ENCODE data around the gene TLX3.
"Not testable (repeated sequence)": the region's sequence is repeated elsewhere in the genome, so short reads cannot be mapped to it uniquely, and the experiment has no call there.

Gene TLX3

GRCh38 chr5:171355302-171355724 lies 46.3 kb downstream of the TLX3 start:
- Histone ChIP-seq H3K4me3 (ENCODE audit: low read depth, low read length) (no peak overlapping the region), H3K79me2 (no peaks in the 10 kb centered on the region), H3K27me3 (ENCODE audit: control insufficient read depth, insufficient read depth, low read length) (no peaks in the 10 kb centered on the region), H3K27ac (no peak overlapping the region), H3K4me1 (no peaks in the 10 kb centered on the region), H3K9me3 (ENCODE audit: control insufficient read depth, low read length) (no peaks in the 10 kb centered on the region), H3K9ac (no peak overlapping the region), H3K4me2 (ENCODE audit: low read length) (no peak overlapping the region), H3K36me3 (ENCODE audit: control insufficient read depth, insufficient read depth, low read length) (no peaks in the 10 kb centered on the region), H2AFZ (no peak overlapping the region)
- TF ChIP-seq CTCF (IDR thresholded peaks at IDR 0.05): no peak

- no peaks in the 10 kb centered on the region for H3K4me1 ChIP-seq
- H3K9me3 ChIP-seq (ENCODE audit: control insufficient read depth, low read length): no peaks in the 10 kb centered on the region
- no peak overlapping the region for H3K9ac ChIP-seq
- no peaks in the 10 kb centered on the region for H3K36me3 ChIP-seq (ENCODE audit: control insufficient read depth, insufficient read depth, low read length)
- H3K4me2 ChIP-seq (ENCODE audit: low read length): no peak overlapping the region
- no peak overlapping the region for H3K4me3 ChIP-seq (ENCODE audit: low read depth, low read length)
- no peaks in the 10 kb centered on the region for H3K79me2 ChIP-seq
- no peaks in the 10 kb centered on the region for H3K27me3 ChIP-seq (ENCODE audit: control insufficient read depth, insufficient read depth, low read length)
- H3K27ac ChIP-seq: no peak overlapping the region
- H2AFZ ChIP-seq: no peak overlapping the region
- no peak for TF ChIP-seq CTCF (IDR thresholded peaks at IDR 0.05)
Measured at GRCh38 chr5:171357843-171358242, 48.8 kb downstream of the TLX3 start.

- not testable (repeated sequence) for H3K36me3 ChIP-seq (ENCODE audit: control insufficient read depth, insufficient read depth, low read length); H3K27ac ChIP-seq; H3K4me3 ChIP-seq (ENCODE audit: low read depth, low read length); H3K27me3 ChIP-seq (ENCODE audit: control insufficient read depth, insufficient read depth, low read length); H3K79me2 ChIP-seq; H3K9ac ChIP-seq; H3K4me1 ChIP-seq; H2AFZ ChIP-seq; H3K9me3 ChIP-seq (ENCODE audit: control insufficient read depth, low read length); H3K4me2 ChIP-seq (ENCODE audit: low read length)
Measured at GRCh38 chr5:171361151-171361550, 52.1 kb downstream of the TLX3 start.

Data from parathyroid adenoma (tissue), 2 donors.